Measurements from ENCODE around the gene ARL5A.

- TF ChIP-seq CTCF (IDR thresholded peaks at IDR 0.05) (no peak), POLR2A (IDR thresholded peaks at IDR 0.05) (no peak)
These were observed 50.7 kb downstream of the ARL5A start for GRCh38 chr2:151777487-151777886.

Measured in lower leg skin (tissue), 3 donors.